Activated gamma-delta T cell treated with Interleukin-2 at 50 U/mL for 16 hours (primary cell): ENCODE measurements around the gene MUC22.
"Not testable (repeated sequence)": the region's sequence is repeated elsewhere in the genome, so short reads cannot be mapped to it uniquely, and the experiment has no call there.

Source experiments
- DNase-seq: peaks from one replicate; pipeline ENCODE4 v3.0.0-alpha.2; 2020

Gene MUC22

DNA sequence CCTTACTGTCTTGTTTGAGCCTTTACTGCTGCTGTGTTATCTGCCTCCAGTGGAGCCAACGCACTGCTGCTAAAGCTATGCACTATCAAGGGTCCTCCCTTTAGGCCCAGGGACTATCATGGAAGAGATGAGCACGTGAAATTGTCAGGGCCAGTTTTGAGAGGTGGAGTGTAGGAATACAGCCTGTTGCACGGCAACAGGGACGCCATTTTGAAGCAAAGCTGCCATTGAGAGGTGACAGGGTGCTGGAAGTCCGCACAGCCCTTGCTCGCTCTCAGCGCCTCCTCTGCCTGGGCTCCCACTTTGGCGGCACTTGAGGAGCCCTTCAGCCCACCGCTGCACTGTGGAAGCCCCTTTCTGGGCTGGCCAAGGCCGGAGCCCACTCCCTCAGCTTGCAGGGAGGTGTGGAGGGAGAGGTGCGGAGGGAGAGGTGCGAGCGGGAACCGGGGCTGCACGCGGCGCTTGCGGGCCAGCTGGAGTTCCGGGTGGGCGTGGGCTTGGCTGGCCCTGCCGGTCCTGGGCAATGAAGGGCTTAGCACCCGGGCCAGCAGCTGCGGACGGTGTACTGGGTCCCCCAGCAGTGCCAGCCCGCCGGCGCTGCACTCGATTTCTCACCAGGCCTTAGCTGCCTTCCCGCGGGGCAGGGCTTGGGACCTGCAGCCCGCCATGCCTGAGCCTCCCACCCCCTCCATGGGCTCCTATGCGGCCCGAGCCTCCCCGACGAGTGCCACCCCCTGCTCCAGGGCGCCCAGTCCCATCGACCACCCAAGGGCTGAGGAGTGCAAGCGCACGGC lies 10.0 kb upstream of the MUC22 start:
- DNase-seq = not testable (repeated sequence)

- DNase-seq = no peak
These were observed 8.9 kb upstream of the MUC22 start for GRCh38 chr6:31001281-31001888.

DNA sequence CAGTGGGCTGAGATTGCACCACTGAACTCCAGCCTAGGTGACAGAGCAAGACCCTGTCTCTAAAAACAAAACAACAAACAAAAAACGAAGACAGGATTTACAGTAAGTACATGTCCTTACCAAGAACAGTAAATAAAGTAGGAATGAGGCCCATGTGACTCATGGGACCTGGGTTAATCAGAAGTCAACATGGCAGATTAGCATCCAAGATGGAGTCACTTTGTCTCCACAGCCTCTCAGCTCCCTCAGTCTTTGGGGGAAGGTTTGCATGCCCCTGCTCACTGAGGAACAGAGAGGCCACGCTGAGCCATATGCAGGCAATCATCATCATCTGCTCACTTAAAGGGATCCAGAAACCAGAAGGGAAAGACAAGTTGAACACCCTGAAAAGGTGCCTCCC lies 7.8 kb upstream of the MUC22 start:
- DNase-seq = no peak

GRCh38 chr6:31004794-31005193 lies 5.5 kb upstream of the MUC22 start:
- no peak for DNase-seq

- DNase-seq = no peak
These were observed 4.8 kb upstream of the MUC22 start for GRCh38 chr6:31005249-31006020.

DNA sequence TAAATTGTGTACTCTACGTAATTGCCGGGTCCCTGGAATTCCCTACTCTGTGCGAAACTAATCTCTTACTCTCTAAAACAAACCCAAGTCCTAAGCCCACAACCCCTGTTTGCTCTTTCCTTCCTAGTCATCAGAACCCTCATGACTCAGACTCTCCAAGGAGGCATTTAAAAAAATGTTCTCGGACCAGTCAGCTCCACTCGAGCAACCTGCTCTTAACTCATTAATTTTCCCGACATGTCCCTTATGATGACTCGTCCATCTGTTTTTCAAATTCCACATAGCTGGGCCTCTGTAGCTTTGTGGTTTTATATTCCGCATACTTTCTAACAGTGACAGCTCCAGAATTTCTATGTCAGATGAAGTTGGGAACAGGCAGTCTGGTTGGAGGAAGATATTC lies 2.6 kb upstream of the MUC22 start:
- DNase-seq = no peak

- DNase-seq = no peak
These were observed 2.1 kb upstream of the MUC22 start for GRCh38 chr6:31008165-31008564.

GRCh38 chr6:31009731-31010130 lies 543 bp upstream of the MUC22 start:
- no peak for DNase-seq

- no peak for DNase-seq
These were observed 879 bp downstream of the MUC22 start for GRCh38 chr6:31011153-31011552.

DNA sequence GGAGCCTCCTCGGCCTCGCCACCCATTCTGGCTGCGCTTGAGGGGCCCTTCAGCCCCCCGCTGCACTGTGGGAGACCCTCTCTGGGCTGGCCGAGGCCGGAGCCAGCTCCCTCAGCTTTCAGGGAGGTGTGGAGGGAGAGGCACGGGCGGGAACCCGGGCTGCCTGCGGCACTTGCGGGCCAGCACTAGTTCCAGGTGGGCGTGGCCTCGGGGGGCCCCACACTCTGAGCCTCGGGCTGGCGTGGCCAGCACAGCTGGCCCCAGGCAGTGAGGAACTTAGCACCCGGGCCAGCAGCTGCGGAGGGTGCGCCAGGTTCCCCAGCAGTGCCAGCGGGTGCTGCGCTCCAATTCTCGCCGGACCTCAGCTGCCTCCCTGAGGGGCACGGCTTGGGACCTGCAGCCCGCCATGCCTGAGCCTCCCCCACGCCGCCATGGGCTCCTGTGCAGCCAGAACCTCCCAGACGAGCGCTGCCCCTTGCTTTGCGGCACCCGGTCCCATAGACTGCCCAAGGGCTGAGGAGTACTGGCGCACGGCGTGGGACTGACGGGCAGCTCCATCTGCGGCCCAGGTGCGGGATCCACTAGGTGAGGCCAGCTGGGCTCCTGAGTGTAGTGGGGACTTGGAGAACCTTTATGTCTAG lies 6.5 kb downstream of the MUC22 start:
- DNase-seq = no peak

DNA sequence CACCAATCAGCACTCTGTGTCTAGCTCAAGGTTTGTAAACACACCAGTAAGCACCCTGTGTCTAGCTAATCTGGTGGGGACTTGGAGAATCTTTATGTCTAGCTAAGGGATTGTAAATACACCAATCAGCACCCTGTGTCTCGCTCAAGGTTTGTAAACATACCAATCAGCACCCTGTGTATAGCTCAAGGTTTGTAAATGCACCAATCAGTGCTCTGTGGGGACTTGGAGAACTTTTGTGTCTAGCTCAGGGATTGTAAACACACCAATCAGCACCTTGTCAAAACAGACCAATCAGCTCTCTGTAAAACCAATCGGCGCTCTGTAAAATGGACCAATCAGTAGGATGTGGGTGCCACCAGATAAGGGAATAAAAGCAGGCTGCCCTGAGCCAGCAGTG lies 7.2 kb downstream of the MUC22 start:
- not testable (repeated sequence) for DNase-seq

DNA sequence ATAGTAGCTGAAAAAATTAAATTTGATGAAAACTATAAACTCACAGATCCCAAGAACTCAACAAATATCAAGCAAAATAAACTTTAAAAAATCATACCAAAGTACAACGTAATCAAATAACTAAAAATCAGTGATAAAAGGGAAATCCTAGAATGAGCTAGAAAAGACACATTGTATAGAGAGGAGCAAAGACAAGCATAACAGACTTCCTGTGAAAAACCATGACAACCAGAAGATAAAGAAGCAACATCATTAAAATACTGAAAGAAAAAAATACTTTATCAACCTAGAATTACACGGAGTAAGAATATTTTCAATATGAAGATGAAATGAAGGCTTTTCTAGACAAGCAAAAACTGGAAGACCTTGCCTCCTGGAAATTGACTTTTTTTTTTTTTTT lies 9.8 kb downstream of the MUC22 start:
- no peak for DNase-seq

DNA sequence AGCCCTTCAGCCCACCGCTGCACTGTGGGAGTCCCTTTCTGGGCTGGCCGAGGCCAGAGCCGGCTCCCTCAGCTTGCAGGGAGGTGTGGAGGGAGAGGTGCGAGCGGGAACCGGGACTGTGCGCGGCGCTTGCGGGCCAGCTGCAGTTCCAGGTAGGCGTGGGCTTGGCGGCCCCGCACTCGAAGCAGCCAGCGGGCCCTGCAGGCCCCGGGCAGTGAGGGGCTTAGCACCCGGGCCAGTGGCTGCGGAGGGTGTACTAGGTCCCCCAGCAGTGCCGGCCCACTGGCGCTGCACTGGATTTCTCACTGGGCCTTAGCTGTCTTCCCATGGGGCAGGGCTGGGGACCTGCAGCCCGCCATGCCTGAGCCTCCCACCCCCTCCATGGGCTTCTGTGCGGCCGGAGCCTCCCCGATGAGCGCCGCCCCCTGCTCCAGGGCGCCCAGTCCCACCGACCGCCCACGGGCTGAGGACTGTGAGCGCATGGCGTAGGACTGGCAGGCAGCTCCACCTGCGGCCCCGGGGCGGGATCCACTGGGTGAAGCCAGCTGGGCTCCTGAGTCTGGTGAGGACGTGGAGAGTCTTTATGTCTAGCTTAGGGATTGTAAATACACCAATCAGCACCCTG lies 10.5 kb downstream of the MUC22 start:
- DNase-seq = not testable (repeated sequence)

DNA sequence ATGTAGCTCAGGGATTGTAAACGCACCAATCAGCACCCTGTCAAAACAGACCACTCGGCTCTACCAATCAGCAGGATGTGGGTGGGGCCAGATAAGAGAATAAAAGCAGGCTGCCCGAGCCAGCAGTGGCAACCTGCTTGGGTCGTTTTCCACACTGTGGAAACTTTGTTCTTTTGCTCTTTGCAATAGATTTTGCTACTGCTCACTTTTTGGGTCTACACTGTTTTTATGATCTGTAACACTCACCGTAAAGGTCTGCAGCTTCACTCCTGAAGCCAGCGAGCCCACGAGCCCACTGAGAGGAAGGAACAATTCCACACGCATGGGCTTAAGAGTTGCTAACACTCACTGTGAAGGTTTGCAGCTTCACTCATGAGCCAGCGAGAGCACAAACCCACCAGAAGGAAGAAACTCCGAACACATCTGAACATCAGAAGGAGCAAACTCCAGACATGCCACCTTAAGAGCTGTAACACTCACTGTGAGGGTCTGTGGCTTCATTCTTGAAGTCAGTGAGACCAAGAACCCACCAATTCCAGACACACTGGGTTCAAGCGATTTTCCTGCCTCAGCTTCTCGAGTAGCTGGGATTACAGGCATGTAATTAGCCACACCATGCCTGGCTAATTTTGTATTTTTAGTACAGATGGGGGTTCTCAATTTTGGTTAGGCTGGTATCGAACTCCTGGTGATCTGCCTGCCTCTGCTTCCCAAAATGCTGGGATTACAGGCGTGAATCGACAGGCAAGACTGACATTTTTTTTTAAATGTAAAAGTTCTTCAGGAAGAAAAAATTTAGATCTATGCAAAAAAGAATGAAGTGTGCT lies 11.6 kb downstream of the MUC22 start:
- not testable (repeated sequence) for DNase-seq

GRCh38 chr6:31025595-31025994 lies 15.3 kb downstream of the MUC22 start:
- DNase-seq = no peak

DNA sequence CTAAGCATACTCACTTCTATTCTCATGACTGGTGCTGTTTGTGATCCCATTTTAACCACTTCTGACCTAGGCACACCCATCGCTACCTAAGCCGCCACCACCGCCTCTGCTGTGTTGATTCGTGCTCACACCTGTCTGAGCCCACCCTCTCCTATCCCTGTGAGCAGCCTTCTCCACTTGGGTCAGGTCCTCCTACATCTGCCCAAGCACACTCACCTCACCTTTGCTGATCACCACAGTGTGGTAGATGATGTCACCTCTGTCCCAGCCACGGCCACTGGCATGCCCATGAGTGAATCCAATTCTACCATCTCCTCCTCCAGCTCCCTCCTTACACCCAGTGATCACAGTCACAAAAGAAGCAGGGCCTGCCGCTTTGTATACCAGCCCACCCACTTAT lies 20.8 kb downstream of the MUC22 start:
- no peak for DNase-seq

DNA sequence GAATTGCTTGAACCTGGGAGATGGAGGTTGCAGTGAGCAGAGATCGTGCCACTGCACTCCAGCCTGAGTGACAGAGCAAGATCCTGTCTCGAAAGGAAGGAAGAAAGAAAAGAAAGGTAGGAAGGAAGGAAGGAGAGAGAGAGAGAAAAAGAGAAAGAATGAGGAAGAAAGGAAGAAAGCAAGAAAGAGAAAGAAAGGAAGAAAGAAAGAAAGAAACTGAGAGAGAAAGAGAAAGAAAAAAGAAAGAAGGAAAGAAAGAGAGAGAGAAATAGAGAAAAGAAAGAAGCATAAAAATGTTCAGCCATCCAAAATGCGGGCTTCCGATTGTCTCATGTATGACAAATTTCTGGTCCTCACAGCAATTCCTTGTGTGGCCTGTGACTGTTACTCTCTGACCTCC lies 22.8 kb downstream of the MUC22 start:
- no peak for DNase-seq

GRCh38 chr6:31035862-31036497 lies 25.7 kb downstream of the MUC22 start:
- DNase-seq = no peak

DNA sequence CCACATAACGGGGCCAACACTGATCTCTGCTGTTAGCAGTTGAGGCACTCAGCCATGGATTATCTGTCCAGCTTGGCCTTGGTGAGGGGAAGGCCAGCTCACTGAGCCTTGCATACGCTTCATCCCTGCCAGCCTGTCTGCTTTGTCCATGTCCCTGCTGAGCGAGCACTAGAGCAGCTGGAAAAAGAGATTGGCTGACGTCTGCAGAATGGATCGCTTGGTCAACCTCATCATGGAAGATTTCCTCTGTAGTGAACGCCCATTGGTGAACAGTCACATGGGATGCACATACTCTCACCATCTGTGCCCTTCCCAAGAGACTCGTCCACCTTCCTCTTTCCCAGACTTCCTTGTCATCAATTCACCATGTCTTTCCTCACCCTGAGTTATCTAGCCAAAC lies 26.9 kb downstream of the MUC22 start:
- no peak for DNase-seq

GRCh38 chr6:31037682-31038081 lies 27.4 kb downstream of the MUC22 start:
- no peak for DNase-seq

- DNase-seq = no peak
These were observed 28.3 kb downstream of the MUC22 start for GRCh38 chr6:31038559-31038958.

DNA sequence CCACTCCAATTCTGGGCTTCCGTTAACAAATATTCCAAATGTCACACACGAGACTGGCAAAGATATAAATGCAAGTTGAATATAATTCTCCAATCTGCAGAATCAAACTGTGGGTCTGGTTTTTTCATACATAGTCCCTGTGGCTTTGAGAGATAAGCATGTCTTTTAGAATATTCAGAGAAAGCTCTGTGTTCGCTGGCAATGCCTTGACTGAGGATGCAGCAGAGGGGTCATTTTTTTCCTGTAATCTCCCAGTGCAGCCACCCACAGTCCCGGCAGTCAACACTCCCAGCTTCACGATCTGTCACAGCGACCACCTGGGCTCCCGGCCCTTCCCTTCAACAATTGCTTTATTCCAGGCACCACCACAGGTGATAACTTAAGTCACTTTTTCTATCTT lies 30.5 kb downstream of the MUC22 start:
- no peak for DNase-seq
